IPS-NIHi7 (cell line): ENCODE data around the gene AP2S1.
A peak's percentile ranks its signal among the peaks of the same experiment; 100 is the strongest.
"Not testable (repeated sequence)": the region's sequence is repeated elsewhere in the genome, so short reads cannot be mapped to it uniquely, and the experiment has no call there.

Experiments used
- DNase-seq: peaks from one replicate; pipeline ENCODE4 v3.0.0; 2012; ENCODE audit warnings: mixed read lengths; ENCODE audit errors: extremely low spot score

AP2S1 gene

DNA sequence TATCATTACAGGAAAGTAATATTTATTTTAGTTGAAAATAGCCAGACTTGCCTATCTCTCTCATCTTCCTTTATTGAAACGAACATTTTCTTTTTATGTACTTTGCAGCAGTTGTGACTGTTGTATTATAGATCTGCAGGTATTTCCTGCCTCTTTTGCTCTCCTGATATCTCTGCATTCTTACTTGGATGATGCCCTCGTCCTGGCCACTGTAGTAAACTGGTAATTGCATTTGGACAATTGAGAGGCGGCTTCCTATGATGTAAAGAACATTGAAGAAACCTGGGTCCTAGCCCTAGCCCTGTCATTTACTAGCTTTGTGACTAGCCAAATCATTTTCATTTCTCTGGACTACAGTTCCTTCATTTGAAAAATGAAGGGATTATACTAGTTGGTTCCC, 16.5 kb upstream of the AP2S1 start:
- DNase-seq, result no peak

DNA sequence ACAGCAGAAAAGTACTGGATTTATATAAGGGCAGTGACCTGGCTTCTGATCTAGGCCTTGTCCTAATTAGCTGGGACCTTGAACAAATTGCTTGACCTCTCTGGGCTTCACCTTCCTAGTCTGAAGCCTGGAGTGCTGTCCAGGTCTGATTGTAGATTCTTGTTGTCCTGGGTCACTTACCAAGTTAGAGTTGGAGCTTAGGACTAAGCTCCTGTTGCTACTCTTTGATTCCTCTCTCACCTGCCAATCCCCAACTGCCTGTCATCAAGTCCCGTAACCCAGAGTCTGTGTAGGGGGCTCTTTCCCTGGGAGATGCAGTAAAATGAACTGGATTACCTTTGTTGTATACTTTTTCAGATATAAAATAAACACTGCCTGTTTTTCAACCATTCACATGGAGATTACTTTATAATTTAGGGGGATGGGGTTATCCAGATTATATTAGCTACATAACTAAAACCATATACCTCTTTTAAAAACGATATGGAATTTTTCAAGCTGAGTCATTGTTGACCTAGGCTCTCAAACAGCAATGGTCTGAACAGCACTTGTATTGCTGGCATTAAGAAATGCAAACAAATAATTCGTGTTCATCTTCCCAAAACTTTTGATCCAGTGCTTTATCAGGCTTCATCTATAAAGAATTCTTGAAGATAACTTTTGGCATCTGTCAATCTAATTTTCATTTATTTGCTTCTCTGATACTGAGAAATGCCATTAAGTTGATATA, 15.9 kb upstream of the AP2S1 start:
- DNase-seq, result no peak

- DNase-seq, result peak; percentile 67
Measured at GRCh38 chr19:46863818-46864629, 13.4 kb upstream of the AP2S1 start.

DNA sequence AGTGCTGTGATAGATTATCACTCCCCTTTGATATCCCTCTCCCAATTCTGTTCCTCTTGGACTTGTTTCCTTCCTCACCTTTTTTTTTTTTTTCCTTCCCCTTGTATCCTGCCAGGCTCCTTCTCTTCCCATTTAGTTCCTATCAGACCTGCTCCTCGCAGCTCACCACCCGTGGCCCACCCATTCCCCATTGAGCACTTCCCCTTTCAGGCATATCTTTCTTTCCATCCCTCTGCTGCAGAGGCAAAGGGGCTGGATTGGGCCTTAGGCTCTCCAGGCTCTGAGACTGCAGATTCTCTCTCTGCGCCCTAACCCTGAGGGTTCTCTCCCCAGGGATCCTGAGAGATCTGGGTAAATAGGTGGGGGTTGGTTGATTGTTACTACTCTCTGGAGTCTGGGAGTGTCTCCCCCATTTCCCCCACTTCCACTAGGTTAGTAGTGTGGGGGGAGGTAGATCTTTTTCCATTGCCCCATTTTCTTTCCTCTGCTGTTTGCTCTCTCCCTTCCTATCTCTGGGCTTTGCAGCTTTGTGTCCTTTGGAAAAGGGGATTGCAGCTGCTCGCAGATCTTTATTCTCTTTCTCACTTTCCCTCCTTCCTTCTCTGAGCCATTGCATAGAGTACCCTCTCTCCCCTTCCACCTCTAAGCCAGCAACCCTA, 12.5 kb upstream of the AP2S1 start:
- no peak for DNase-seq

GRCh38 chr19:46862503-46862834, 11.8 kb upstream of the AP2S1 start:
- DNase-seq, result no peak

DNA sequence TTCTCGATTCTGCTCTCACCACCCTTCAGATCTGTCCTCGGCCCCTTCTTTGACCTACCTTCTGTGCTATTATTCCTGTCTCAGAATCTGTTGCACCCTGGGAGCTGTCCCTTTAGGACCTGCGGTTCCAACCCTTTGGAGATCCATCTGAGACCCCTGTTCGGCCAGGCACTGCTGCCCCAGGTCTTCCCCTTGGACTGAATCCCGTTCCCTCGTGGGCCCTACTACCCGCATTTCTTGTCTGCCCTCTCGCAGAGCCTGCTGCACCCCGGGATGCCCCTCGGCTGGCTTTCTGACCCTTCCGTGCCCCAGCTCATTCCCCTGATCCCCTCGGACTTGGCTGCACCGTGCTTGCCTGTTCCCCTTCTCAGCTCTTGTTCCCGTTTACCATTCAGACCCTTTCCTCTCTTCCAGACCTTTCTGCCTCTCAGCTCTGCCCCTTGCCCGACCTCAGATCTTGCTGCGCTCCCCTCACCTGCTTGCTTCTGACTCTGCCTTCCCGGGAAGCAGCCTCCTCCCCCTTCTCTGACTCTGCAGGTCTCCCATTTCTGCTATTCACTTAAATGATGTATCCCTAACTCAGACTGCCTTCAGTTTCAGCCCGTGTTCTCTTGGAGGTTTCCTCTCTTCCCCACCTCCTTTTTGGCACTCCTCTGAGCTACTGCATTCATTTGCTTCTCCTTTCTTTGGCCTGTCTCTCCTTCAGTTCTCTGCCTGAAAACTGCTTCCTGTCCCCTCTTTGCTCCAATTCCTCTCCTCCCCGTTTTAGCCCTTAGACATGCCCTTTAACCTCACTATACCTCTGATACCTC, 11.3 kb upstream of the AP2S1 start:
- DNase-seq, result no peak

DNA sequence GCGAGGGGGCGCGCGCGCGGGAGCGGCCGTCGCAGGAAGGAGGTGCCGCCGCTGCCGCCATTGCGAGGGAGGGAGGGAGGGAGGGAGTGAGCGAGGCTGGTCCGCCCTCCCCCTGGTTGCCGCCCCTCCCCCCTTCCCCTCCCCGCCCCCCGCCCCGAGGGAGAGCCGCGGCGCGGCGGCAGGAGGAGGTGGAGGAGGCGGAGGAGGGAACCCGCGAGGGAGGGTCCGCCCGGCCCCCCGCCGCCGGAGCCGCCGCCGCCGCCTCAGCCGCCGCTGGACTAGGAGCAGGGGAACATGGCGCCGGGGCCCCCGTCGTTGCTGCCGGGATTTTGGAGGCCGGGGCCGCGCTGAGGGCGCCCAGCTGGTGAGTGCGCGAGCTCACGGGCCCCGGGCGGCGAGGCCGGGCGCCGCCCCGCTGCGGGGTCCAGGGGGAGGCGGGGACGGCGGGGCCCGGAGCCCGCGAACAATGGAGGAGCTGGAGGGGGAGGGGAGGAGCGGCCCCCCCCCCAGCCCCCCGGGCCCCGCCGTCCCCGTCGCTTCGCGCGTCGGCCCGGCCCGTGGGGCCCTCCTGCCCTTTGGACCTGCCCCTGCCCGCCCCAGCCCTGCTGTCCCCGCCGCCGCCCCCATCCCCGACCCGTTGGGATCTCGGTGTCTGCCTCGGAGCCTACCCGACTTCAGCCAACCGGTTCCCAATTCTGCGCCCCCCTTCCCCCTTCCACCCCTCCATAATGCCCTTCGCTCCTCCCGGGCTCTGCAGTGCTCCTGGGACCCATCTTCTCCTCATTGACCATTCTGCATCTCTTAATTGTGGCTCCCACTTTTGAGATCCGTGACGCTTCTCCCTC, 10.4 kb upstream of the AP2S1 start, which contains the start of gene ARHGAP35:
Gene ARHGAP35, plus strand, starts transcription at position 152 of the 845 bp plus-strand sequence. CDS start 57,679 bp downstream, outside the sequence.
- peak; percentile 75 for DNase-seq

- DNase-seq, result peak; percentile 88
Measured at GRCh38 chr19:46860125-46860845, 9.6 kb upstream of the AP2S1 start.

- DNase-seq, result no peak
Measured at GRCh38 chr19:46859637-46860124, 9.0 kb upstream of the AP2S1 start.

DNA sequence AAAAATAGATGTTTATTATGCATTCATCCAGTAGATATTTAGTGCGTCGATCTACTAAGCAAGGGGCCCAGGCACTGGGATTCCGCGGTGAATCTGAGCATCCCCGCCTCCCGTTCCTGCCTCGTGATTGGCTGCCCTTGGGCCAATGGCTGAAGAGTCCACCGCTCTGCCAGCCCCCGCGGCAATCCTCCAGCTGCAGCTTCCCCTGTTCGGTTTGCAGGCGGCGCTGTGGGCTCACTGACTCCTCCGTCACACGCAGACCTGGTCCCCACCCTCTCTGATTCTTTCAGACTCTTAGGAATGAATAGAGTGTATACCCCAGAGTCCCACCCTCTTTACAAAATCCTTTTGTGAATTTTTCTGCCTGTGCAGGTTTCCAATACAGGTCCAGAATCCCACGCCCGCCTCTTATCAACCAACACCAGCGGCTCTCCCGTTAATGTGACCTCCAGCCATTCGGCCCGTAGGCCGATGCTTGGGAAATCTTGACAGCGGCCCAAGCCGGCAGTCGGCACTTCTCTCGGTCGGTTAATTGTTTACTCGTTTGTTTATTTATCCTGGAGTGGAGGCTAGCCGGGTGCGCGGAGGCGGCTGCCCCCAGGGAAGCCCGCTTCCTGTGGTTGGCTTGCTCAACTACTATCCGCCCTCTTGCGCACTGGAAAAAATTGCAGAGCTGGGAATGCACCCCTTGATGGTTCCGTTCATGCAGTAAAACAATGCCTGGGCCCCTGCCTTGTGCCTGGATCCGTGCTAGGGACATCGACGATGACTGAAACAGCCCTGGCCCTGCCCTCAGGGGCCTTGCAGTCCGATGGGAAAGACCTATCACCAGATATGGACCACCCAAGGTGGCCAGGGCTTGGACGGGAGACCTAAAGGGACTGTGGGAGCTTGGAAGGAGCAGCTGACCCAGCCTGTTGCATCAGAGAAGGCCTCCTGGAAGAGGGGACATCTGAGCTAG, 5.7 kb upstream of the AP2S1 start:
- DNase-seq, result peak; percentile 95

- DNase-seq, result not testable (repeated sequence)
Measured at GRCh38 chr19:46854698-46855097, 4.1 kb upstream of the AP2S1 start.

GRCh38 chr19:46852830-46853229, 2.2 kb upstream of the AP2S1 start:
- DNase-seq, result no peak

GRCh38 chr19:46849610-46850009, 1.0 kb downstream of the AP2S1 start:
- DNase-seq, result no peak

- DNase-seq, result no peak
Measured at GRCh38 chr19:46848389-46848788, 2.3 kb downstream of the AP2S1 start.

DNA sequence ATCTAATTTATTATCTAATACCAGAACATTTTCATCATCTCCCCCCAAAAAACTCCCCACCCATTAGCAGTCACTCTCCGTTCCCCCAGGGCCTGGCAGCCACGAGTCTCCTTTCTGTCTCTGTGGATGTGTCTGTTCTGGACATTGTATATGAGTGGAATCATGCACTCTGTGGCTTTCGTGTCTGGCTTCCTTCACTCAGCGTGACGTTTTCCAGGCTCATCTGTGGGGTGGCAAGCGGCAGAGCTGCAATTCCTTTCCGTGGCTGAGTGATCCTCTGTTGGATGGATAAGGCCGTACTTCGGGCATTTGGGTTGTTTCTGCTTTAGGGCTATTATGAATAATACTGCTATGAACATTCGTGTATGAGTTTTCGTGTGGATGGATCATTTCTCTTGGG, 3.1 kb downstream of the AP2S1 start:
- no peak for DNase-seq

DNA sequence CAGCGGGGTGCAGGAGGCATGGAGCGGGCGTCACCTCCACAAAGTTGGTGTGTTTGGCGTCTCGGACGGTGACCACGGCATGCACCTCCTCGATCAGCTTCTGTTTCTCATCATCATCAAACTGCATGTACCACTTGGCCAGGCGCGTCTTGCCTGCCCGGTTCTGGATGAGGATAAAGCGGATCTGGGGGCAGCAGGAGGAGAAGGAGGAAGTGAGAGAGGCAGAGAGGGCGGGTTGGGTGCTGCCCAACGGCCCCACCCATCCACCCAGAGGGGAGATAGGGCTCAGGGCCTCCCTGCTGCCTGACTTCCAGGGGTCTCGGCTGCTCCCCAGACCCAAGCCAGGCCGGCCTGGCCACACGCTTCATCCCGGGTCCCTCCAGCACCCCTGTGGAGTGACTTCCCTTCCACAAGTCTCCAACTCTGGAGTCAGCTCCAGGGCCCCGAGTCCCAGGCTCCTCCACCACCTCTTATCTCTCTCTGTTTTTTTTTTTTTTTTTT, 4.6 kb downstream of the AP2S1 start:
- no peak for DNase-seq

DNA sequence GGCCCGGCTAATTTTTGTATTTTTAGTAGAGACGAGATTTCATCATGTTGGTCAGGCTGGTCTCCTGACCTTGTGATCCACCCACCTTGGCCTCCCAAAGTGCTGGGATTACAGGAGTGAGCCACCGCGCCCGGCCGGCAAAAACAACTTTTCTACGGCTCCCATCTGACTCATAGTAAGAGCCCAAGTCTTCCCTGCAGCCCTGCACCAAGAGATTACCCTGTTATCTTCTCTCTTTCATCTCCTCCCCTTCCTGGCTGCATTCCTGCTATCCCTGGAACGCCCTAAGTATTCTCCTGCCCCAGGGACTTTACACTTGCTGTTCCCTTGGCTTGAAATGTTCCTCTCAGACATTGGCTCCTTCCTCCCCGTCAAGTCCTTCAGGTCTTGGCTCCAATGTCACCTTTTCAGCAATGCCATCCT, 6.6 kb downstream of the AP2S1 start:
- no peak for DNase-seq

DNA sequence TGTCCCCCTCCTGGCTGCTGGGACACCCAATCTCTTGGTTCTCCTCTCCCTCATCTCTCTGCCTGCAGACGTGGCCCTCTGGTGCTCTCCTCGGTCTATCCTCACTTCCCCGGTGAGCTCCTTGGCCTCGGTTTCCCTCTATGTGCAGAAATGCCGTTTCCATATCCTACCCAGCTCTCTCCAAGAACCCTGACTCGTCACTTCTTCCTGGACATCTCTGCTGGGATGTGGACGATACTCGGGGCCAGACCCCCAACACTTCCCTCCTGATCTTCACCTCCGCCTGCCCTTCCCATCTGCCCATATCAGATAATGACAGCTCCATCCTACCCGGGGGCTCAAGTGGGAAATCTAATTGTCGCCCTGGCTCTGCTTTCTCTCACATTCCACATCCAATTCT, 7.9 kb downstream of the AP2S1 start:
- DNase-seq, result no peak
